NCI-H146 treated with DMSO at 0.1 percent for 48 hours (cell line): Measurements from ENCODE around the gene CYP3A4.
"Not testable (repeated sequence)": the region's sequence is repeated elsewhere in the genome, so short reads cannot be mapped to it uniquely, and the experiment has no call there.

ENCODE experiments used
- DNase-seq: peaks from one replicate; lab custom pipeline; 2025; ENCODE audit not compliant: unreplicated experiment; lab: John Stamatoyannopoulos, UW

The CYP3A4 gene

GRCh38 chr7:99784007-99784406 lies at the start of gene CYP3A4:
TSS of gene CYP3A4 (minus strand) at chr7:99784184. CDS start at chr7:99784081, 103 bp downstream.
- DNase-seq, result no peak

GRCh38 chr7:99833289-99833877 lies 49.4 kb upstream of the CYP3A4 start:
- no peak for DNase-seq

GRCh38 chr7:99831595-99831994 lies 47.6 kb upstream of the CYP3A4 start:
- no peak for DNase-seq

GRCh38 chr7:99829524-99830160 lies 45.7 kb upstream of the CYP3A4 start:
- DNase-seq, result no peak

- DNase-seq, result no peak
Observed at GRCh38 chr7:99828811-99829210, 44.8 kb upstream of the CYP3A4 start.

- DNase-seq, result no peak
Observed at GRCh38 chr7:99827040-99827778, 43.2 kb upstream of the CYP3A4 start.

GRCh38 chr7:99825873-99826272 lies 41.9 kb upstream of the CYP3A4 start:
- no peak for DNase-seq

GRCh38 chr7:99825452-99825851 lies 41.5 kb upstream of the CYP3A4 start:
- no peak for DNase-seq

GRCh38 chr7:99824091-99824490 lies 40.1 kb upstream of the CYP3A4 start:
- no peak for DNase-seq

- DNase-seq, result no peak
Observed at GRCh38 chr7:99822731-99823718, 39.0 kb upstream of the CYP3A4 start.

GRCh38 chr7:99820408-99821027 lies 36.5 kb upstream of the CYP3A4 start:
- DNase-seq, result no peak

- DNase-seq, result no peak
Observed at GRCh38 chr7:99808766-99809165, 24.8 kb upstream of the CYP3A4 start.

- no peak for DNase-seq
Observed at GRCh38 chr7:99806839-99807478, 23.0 kb upstream of the CYP3A4 start.

GRCh38 chr7:99805641-99806040 lies 21.7 kb upstream of the CYP3A4 start:
- DNase-seq, result no peak

- not testable (repeated sequence) for DNase-seq
Observed at GRCh38 chr7:99803118-99803517, 19.1 kb upstream of the CYP3A4 start.

- DNase-seq, result not testable (repeated sequence)
Observed at GRCh38 chr7:99801407-99801806, 17.4 kb upstream of the CYP3A4 start.

- DNase-seq, result no peak
Observed at GRCh38 chr7:99798972-99799371, 15.0 kb upstream of the CYP3A4 start.

GRCh38 chr7:99795864-99796263 lies 11.9 kb upstream of the CYP3A4 start:
- not testable (repeated sequence) for DNase-seq

- no peak for DNase-seq
Observed at GRCh38 chr7:99794585-99795502, 10.9 kb upstream of the CYP3A4 start.
